Caco-2 (cell line): ENCODE measurements around the gene FAM227A. TPM values are rescaled to one million over a fixed set of nuclear protein-coding genes. Genes with fewer than 3 reads are reported as not detected.
A peak's percentile ranks its signal among the peaks of the same experiment; 100 is the strongest.

ENCODE experiments used
- BruUV-seq: library from RNA; stranded (reverse); fragments of 400-500 nt; replicated peaks from 2 replicates; lab custom pipeline; 2021; lab: Mats Ljungman, UMichigan
- CTCF ChIA-PET: fragments of 300-600 bp; sonication (Branson Sonifier 250); formaldehyde crosslinking; loops from one replicate; lab custom pipeline; 2022; ENCODE audit warnings: antibody characterized with exemption; lab: Charles Lee
- POLR2A ChIA-PET: fragments of 300-600 bp; sonication (Branson Sonifier 250); formaldehyde crosslinking; loops from one replicate; lab custom pipeline; 2022; ENCODE audit warnings: antibody characterized with exemption; lab: Charles Lee
- DNase-seq, 2 experiments: peaks; one replicate each; pipeline versions ENCODE4 v3.0.0 to v3.0.0-alpha.2; 2020 to 2022
- H3K27me3 ChIP-seq: replicated peaks from 2 replicates; pipeline ENCODE4 v1.6.0; 2011; ENCODE audit warnings: low read length; ENCODE audit not compliant: control insufficient read depth, insufficient read depth
- H3K36me3 ChIP-seq: 2 replicates; pipeline ENCODE4 v1.5.1; 2011; ENCODE audit warnings: low read length; ENCODE audit not compliant: control insufficient read depth, insufficient read depth
- H3K4me1 ChIP-seq: fragments of 250-450 bp; sonication (Bioruptor Pico); 2 replicates; pipeline ENCODE4 v1.5.1; 2020; ENCODE audit warnings: mild to moderate bottlenecking
- H3K4me3 ChIP-seq: 2 replicates; pipeline ENCODE4 v1.5.1; 2011; ENCODE audit warnings: low read depth, mild to moderate bottlenecking, control low read depth, low read length
- H3K9me3 ChIP-seq: fragments of 250-450 bp; sonication (Bioruptor Pico); 2 replicates; pipeline ENCODE4 v1.5.1; 2020; ENCODE audit warnings: mild to moderate bottlenecking, moderate library complexity
- H3K27ac Mint-ChIP-seq: one replicate; pipeline ENCODE4 v1.8.0; 2022; ENCODE audit warnings: mixed read lengths; ENCODE audit not compliant: unreplicated experiment
- H3K27me3 Mint-ChIP-seq: one replicate; pipeline ENCODE4 v1.8.0; 2022; ENCODE audit warnings: mixed read lengths; ENCODE audit not compliant: insufficient read depth, unreplicated experiment
- H3K36me3 Mint-ChIP-seq: one replicate; pipeline ENCODE4 v1.8.0; 2022; ENCODE audit warnings: mild to moderate bottlenecking, mixed read lengths; ENCODE audit not compliant: insufficient read depth, unreplicated experiment
- H3K4me1 Mint-ChIP-seq: one replicate; pipeline ENCODE4 v1.8.0; 2022; ENCODE audit warnings: low read depth, mixed read lengths; ENCODE audit not compliant: unreplicated experiment
- H3K4me3 Mint-ChIP-seq: one replicate; pipeline ENCODE4 v1.8.0; 2022; ENCODE audit warnings: mild to moderate bottlenecking, moderate library complexity, mixed read lengths; ENCODE audit not compliant: unreplicated experiment
- H3K9me3 Mint-ChIP-seq: one replicate; pipeline ENCODE4 v1.8.0; 2022; ENCODE audit warnings: mixed read lengths; ENCODE audit not compliant: unreplicated experiment
- CTCF ChIP-seq, 2 experiments: fragments of 200-600 bp in 1 of 2; IDR thresholded peaks; 1 replicate in 1 of 2; 2 replicates in 1 of 2; pipeline versions ENCODE4 v1.5.1 to v1.8.0; 2011 to 2022; ENCODE audit warnings: antibody characterized with exemption in 1 of 2, control low read depth in 1 of 2, inconsistent platforms in 1 of 2, low read depth in 1 of 2, low read length in 1 of 2, mild to moderate bottlenecking in 1 of 2, moderate library complexity in 1 of 2; ENCODE audit not compliant: insufficient read depth in 1 of 2, severe bottlenecking in 1 of 2, unreplicated experiment in 1 of 2
- intact Hi-C: fragments of 100-400 bp; cut with micrococcal nuclease; formaldehyde crosslinking; loops from one replicate; pipeline ENCODE4 v1.10.0; 2022; ENCODE audit not compliant: unreplicated experiment
- total RNA-seq: library from RNA; stranded (reverse); gene quantifications from 2 replicates; pipeline ENCODE4 v1.2.3, GENCODE V29; 2022

Gene FAM227A
- total RNA-seq, 1 experiment from 2014 or later = 0.73 TPM

DNA sequence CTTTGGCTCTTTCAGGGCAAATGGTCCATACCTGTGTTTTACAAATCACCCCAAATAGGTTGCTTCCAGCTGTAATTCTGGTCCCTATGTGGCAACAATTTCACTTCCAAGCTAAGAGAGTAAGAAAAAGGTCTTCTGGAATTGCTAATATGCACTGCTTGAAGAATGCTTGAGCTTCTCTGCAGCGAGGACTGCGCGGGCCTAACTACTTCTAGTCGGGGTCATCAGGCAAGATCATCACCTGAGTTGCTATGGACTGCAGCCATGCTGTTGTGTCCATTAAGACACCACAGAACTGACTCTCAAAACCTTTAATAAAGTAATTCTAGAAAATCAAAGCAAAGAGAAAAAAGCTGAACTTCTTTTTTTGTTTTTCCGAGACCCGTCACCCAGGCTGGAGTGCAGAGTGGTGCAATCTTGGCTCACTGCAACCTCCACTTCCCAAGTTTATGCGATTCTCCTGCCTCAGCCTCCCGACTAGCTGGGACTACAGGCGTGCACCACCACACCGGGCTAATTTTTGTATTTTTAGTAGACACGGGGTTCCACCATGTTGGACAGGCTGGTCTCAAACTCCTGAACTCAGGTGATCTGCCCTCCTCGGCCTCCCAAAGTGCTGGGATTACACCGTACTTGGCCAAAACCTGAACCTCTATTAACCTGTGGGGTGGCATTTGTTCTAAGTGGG lies 42.4 kb upstream of the FAM227A start:
- peak overlapping the region; percentile 88 for H3K4me3 ChIP-seq
- H3K9me3 ChIP-seq = no peaks in the 10 kb centered on the region
- POLR2A ChIA-PET = interaction anchor here (1.1 to 1.9 kb wide), 2 partner anchors 9 to 17 kb away, joined by 4 to 14 read pairs; partner anchors contain the start of gene TOMM22
- no peak for DNase-seq
- H3K36me3 ChIP-seq = peaks cover 2% of the 10 kb centered on the region; the same call in 1 of the 2 replicates
- H3K4me3 Mint-ChIP-seq = peak overlapping the region; percentile 87
- CTCF ChIA-PET = interaction anchor here (1.9 kb wide), 1 partner anchor 17 kb away, joined by 8 read pairs; the partner anchor contains the start of gene TOMM22
- no peaks in the 10 kb centered on the region for H3K9me3 Mint-ChIP-seq
- peak overlapping the region; percentile 100 for H3K27ac Mint-ChIP-seq
- H3K4me1 ChIP-seq = peaks cover 51% of the 10 kb centered on the region
- TF ChIP-seq CTCF (IDR thresholded peaks at IDR 0.05; ENCODE audit: insufficient read depth in 1 of 2, low read depth in 1 of 2, low read length in 1 of 2, severe bottlenecking in 1 of 2, unreplicated experiment in 1 of 2) = no peak
- peaks cover 69% of the 10 kb centered on the region for H3K36me3 Mint-ChIP-seq
- H3K27me3 ChIP-seq = no peaks in the 10 kb centered on the region
- intact Hi-C loops = no loop called here
- no TSS peak for BruUV-seq
- no peaks in the 10 kb centered on the region for H3K27me3 Mint-ChIP-seq
- H3K4me1 Mint-ChIP-seq = peaks cover 30% of the 10 kb centered on the region

DNA sequence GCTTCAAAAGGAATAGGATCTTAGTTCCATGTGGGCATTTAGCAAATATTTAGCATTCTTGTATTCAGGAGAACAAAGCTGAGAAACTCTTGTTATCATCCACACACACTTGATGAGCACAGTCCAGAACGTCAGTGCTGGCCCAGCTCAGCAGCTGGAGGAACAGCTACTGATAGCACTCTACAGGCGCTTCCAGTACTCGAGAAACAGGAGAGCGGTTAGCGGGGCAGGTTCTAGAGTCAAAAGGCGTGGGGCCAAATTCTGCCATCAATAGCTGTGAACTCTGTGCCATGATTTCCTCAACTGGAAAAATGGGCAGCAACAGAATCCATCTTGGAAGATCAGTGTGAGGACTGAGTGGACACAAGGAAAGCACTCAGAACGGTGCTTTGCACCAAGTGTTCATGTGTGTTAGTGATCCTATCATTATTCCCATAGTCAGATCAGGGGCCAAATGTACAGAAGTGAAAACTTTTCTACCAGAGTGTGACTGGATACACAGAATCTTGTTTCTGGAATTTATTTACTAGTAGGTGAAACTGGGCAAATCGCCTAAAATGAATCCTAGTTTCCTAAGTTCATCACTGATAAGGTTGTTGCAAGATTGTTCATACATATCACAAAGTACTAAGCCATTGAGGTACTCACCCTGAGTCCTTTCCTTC lies 41.4 kb upstream of the FAM227A start:
- H3K4me3 Mint-ChIP-seq = peak overlapping the region; percentile 87
- POLR2A ChIA-PET = interaction anchor here (0.7 to 1.9 kb wide), 4 partner anchors 8 to 16 kb away, joined by 4 to 17 read pairs (median 10); partner anchors contain the start of genes GTPBP1 and TOMM22
- H3K9me3 Mint-ChIP-seq = no peaks in the 10 kb centered on the region
- intact Hi-C loops = no loop called here
- BruUV-seq = TSS peak; percentile 18
- CTCF ChIA-PET = interaction anchor here (1.1 to 1.5 kb wide), 2 partner anchors 16 to 27 kb away, joined by 4 to 7 read pairs; partner anchors contain the start of gene TOMM22
- H3K36me3 Mint-ChIP-seq = peaks cover 78% of the 10 kb centered on the region
- Histone ChIP-seq H3K36me3 (peaks cover 6% of the 10 kb centered on the region; the same call in 1 of the 2 replicates), H3K4me1 (peaks cover 59% of the 10 kb centered on the region), H3K4me3 (peak overlapping the region; percentile 22), H3K9me3 (no peaks in the 10 kb centered on the region), H3K27me3 (no peaks in the 10 kb centered on the region)
- H3K27me3 Mint-ChIP-seq = no peaks in the 10 kb centered on the region
- DNase-seq = peak; percentile 64 to 69
- H3K27ac Mint-ChIP-seq = peak overlapping the region; percentile 100
- no peak for TF ChIP-seq CTCF (IDR thresholded peaks at IDR 0.05; ENCODE audit: insufficient read depth in 1 of 2, low read depth in 1 of 2, low read length in 1 of 2, severe bottlenecking in 1 of 2, unreplicated experiment in 1 of 2)
- peaks cover 37% of the 10 kb centered on the region for H3K4me1 Mint-ChIP-seq
